Stimulated activated effector memory CD8-positive, alpha-beta T cell treated with anti-CD3 and anti-CD28 coated beads, Interleukin-12 subunit alpha, Interleukin-12 subunit beta, amount 100 ng/mL, for 72 hours (primary cell): ENCODE data around the gene CARS2.
"Not testable (repeated sequence)": the region's sequence is repeated elsewhere in the genome, so short reads cannot be mapped to it uniquely, and the experiment has no call there.

Source experiments
- ATAC-seq: fragments of 150-1000 bp; cut with Tn5 transposase; 2 replicates; pipeline ENCODE4 v1.10.0; 2021
- DNase-seq, 2 donors: peaks; one replicate each; pipeline ENCODE4 v3.0.0; 2021 to 2022; ENCODE audit warnings: low spot score in 2 of 2
- H3K27ac Mint-ChIP-seq: one replicate; pipeline ENCODE4 v1.8.0; 2022; ENCODE audit warnings: mild to moderate bottlenecking, mixed read lengths
- H3K36me3 Mint-ChIP-seq: one replicate; pipeline ENCODE4 v1.8.0; 2022; ENCODE audit warnings: mild to moderate bottlenecking, mixed read lengths
- H3K4me1 Mint-ChIP-seq: one replicate; pipeline ENCODE4 v1.8.0; 2022; ENCODE audit warnings: mixed read lengths
- H3K4me3 Mint-ChIP-seq: one replicate; pipeline ENCODE4 v1.8.0; 2022; ENCODE audit warnings: mild to moderate bottlenecking, mixed read lengths
- H3K9me3 Mint-ChIP-seq: one replicate; pipeline ENCODE4 v1.8.0; 2022; ENCODE audit warnings: mixed read lengths

The CARS2 gene

GRCh38 chr13:110705826-110706569 is at the start of gene CARS2:
Gene CARS2 (minus strand): TSS chr13:110706116. CDS start chr13:110706093, 23 bp downstream.
- Mint-ChIP-seq H3K4me1 (peaks cover 33% of the 10 kb centered on the region), H3K4me3 (peak within 1 kb of the TSS; percentile 74), H3K9me3 (no peaks in the 10 kb centered on the region), H3K36me3 (peaks cover 35% of the 10 kb centered on the region), H3K27ac (peak within 1 kb of the TSS; percentile 74)
- DNase-seq (peak; percentile 83 to 91), ATAC-seq (peak; percentile 97)

- Mint-ChIP-seq H3K4me3 (no peak overlapping the region), H3K27ac (no peak overlapping the region), H3K36me3 (no peaks in the 10 kb centered on the region), H3K9me3 (peaks cover 5% of the 10 kb centered on the region), H3K4me1 (no peaks in the 10 kb centered on the region)
- DNase-seq (no peak), ATAC-seq (no peak)
These were observed 42.4 kb upstream of the CARS2 start for GRCh38 chr13:110748271-110748670.

- no peak overlapping the region for H3K27ac Mint-ChIP-seq
- no peak overlapping the region for H3K4me3 Mint-ChIP-seq
- H3K9me3 Mint-ChIP-seq: peaks cover 5% of the 10 kb centered on the region
- H3K4me1 Mint-ChIP-seq: no peaks in the 10 kb centered on the region
- H3K36me3 Mint-ChIP-seq: no peaks in the 10 kb centered on the region
- no peak for DNase-seq
- no peak for ATAC-seq
These were observed 40.5 kb upstream of the CARS2 start for GRCh38 chr13:110746438-110746837.

- peaks cover 5% of the 10 kb centered on the region for H3K9me3 Mint-ChIP-seq
- H3K36me3 Mint-ChIP-seq: no peaks in the 10 kb centered on the region
- no peak for DNase-seq
- ATAC-seq: no peak
- no peaks in the 10 kb centered on the region for H3K4me1 Mint-ChIP-seq
- H3K4me3 Mint-ChIP-seq: no peak overlapping the region
- no peak overlapping the region for H3K27ac Mint-ChIP-seq
These were observed 37.8 kb upstream of the CARS2 start for GRCh38 chr13:110743687-110744086.

GRCh38 chr13:110737555-110737954 is 31.6 kb upstream of the CARS2 start:
- DNase-seq: no peak
- H3K36me3 Mint-ChIP-seq: no peaks in the 10 kb centered on the region
- H3K4me1 Mint-ChIP-seq: peaks cover 5% of the 10 kb centered on the region
- ATAC-seq: no peak
- no peaks in the 10 kb centered on the region for H3K9me3 Mint-ChIP-seq
- H3K4me3 Mint-ChIP-seq: no peak overlapping the region
- H3K27ac Mint-ChIP-seq: no peak overlapping the region

GRCh38 chr13:110734561-110734960 is 28.6 kb upstream of the CARS2 start:
- peaks cover 5% of the 10 kb centered on the region for H3K4me1 Mint-ChIP-seq
- no peaks in the 10 kb centered on the region for H3K9me3 Mint-ChIP-seq
- H3K36me3 Mint-ChIP-seq: no peaks in the 10 kb centered on the region
- no peak for DNase-seq
- H3K27ac Mint-ChIP-seq: no peak overlapping the region
- H3K4me3 Mint-ChIP-seq: no peak overlapping the region
- ATAC-seq: no peak

- no peaks in the 10 kb centered on the region for H3K9me3 Mint-ChIP-seq
- ATAC-seq: no peak
- H3K4me3 Mint-ChIP-seq: no peak overlapping the region
- no peak for DNase-seq
- no peak overlapping the region for H3K27ac Mint-ChIP-seq
- H3K36me3 Mint-ChIP-seq: no peaks in the 10 kb centered on the region
- peaks cover 27% of the 10 kb centered on the region for H3K4me1 Mint-ChIP-seq
These were observed 25.2 kb upstream of the CARS2 start for GRCh38 chr13:110731072-110731471.

- Mint-ChIP-seq H3K27ac (no peak overlapping the region), H3K9me3 (no peaks in the 10 kb centered on the region), H3K36me3 (peaks cover 15% of the 10 kb centered on the region), H3K4me1 (peaks cover 25% of the 10 kb centered on the region), H3K4me3 (peak overlapping the region; percentile 60)
- peak; percentile 98 for ATAC-seq
- DNase-seq: peak; percentile 48 to 80
These were observed 20.8 kb upstream of the CARS2 start for GRCh38 chr13:110726726-110727125.

- peaks cover 25% of the 10 kb centered on the region for H3K4me1 Mint-ChIP-seq
- not testable (repeated sequence) for H3K9me3 Mint-ChIP-seq, H3K27ac Mint-ChIP-seq, DNase-seq
- peak; percentile 86 for ATAC-seq
- peak overlapping the region; percentile 60 for H3K4me3 Mint-ChIP-seq
- peaks cover 21% of the 10 kb centered on the region for H3K36me3 Mint-ChIP-seq
These were observed 20.2 kb upstream of the CARS2 start for GRCh38 chr13:110726153-110726552.

- DNase-seq: no peak
- no peak for ATAC-seq
- Mint-ChIP-seq H3K36me3 (peaks cover 47% of the 10 kb centered on the region), H3K4me3 (no peak overlapping the region), H3K4me1 (peaks cover 31% of the 10 kb centered on the region), H3K27ac (no peak overlapping the region), H3K9me3 (no peaks in the 10 kb centered on the region)
These were observed 17.7 kb upstream of the CARS2 start for GRCh38 chr13:110723598-110723997.

GRCh38 chr13:110722971-110723370 is 17.1 kb upstream of the CARS2 start:
- Mint-ChIP-seq H3K9me3 (no peaks in the 10 kb centered on the region), H3K4me3 (no peak overlapping the region), H3K4me1 (peaks cover 31% of the 10 kb centered on the region), H3K36me3 (peaks cover 48% of the 10 kb centered on the region), H3K27ac (no peak overlapping the region)
- ATAC-seq (no peak), DNase-seq (no peak)

GRCh38 chr13:110719036-110719710 is 13.3 kb upstream of the CARS2 start:
- ATAC-seq: no peak
- DNase-seq: no peak
- Mint-ChIP-seq H3K27ac (no peak overlapping the region), H3K36me3 (peaks cover 64% of the 10 kb centered on the region), H3K4me3 (no peak overlapping the region), H3K9me3 (no peaks in the 10 kb centered on the region), H3K4me1 (peaks cover 18% of the 10 kb centered on the region)

- ATAC-seq: no peak
- H3K9me3 Mint-ChIP-seq: no peaks in the 10 kb centered on the region
- no peak for DNase-seq
- H3K27ac Mint-ChIP-seq: peak overlapping the region; percentile 89
- peaks cover 68% of the 10 kb centered on the region for H3K36me3 Mint-ChIP-seq
- peaks cover 18% of the 10 kb centered on the region for H3K4me1 Mint-ChIP-seq
- H3K4me3 Mint-ChIP-seq: peak overlapping the region; percentile 75
These were observed 10.3 kb upstream of the CARS2 start for GRCh38 chr13:110716247-110716515.

GRCh38 chr13:110715395-110716246 is 9.7 kb upstream of the CARS2 start:
- peaks cover 62% of the 10 kb centered on the region for H3K36me3 Mint-ChIP-seq
- no peaks in the 10 kb centered on the region for H3K9me3 Mint-ChIP-seq
- peaks cover 18% of the 10 kb centered on the region for H3K4me1 Mint-ChIP-seq
- H3K4me3 Mint-ChIP-seq: peak overlapping the region; percentile 75
- peak overlapping the region; percentile 89 for H3K27ac Mint-ChIP-seq
- DNase-seq: peak; percentile 83 to 95
- ATAC-seq: peak; percentile 77

- DNase-seq (no peak), ATAC-seq (no peak)
- H3K36me3 Mint-ChIP-seq: peaks cover 55% of the 10 kb centered on the region
- no peaks in the 10 kb centered on the region for H3K9me3 Mint-ChIP-seq
- peak overlapping the region; percentile 89 for H3K27ac Mint-ChIP-seq
- peaks cover 18% of the 10 kb centered on the region for H3K4me1 Mint-ChIP-seq
- H3K4me3 Mint-ChIP-seq: peak overlapping the region; percentile 75
These were observed 9.0 kb upstream of the CARS2 start for GRCh38 chr13:110714797-110715394.
